Pulmonary artery endothelial cell (primary cell): Measurements from ENCODE around the gene GRIK2. TPM values are rescaled to one million over a fixed set of nuclear protein-coding genes. Genes with fewer than 3 reads are reported as not detected.
"Not testable (repeated sequence)": the region's sequence is repeated elsewhere in the genome, so short reads cannot be mapped to it uniquely, and the experiment has no call there.

Source experiments
- DNase-seq: peaks from one replicate; pipeline ENCODE4 v3.0.0-alpha.2; 2011; ENCODE audit warnings: low read depth, low spot score
- total RNA-seq: library from RNA; depleted of rRNA; stranded (reverse); fragments of >200 nt; gene quantifications from 2 replicates; pipeline ENCODE4 v1.2.3, GENCODE V29; 2014

Gene GRIK2
- total RNA-seq, 1 donor from 2014 or later = not detected

GRCh38 chr6:101992286-101992685 lies 598.8 kb downstream of the GRIK2 start:
- no peak for DNase-seq

DNA sequence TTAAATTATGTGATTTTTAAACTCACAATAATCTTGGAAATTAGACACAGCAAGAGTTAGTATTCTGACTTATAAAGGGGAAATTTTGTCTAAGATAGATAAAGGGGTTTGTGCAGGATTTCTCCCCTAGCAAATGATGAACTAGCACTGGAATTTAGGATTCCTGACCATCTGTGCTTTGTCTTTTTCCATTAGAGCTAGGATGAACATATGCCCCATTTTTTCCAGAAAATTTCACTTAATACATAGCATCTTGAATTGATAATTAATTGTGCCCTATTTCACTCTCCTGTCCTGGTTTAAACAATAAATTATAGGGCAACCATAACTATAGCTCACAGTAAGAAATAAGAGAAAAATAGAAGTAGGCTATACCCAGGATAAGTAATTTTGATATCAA lies 601.0 kb downstream of the GRIK2 start:
- no peak for DNase-seq

- DNase-seq = no peak
Measured at GRCh38 chr6:102015431-102015830, 621.9 kb downstream of the GRIK2 start.

- DNase-seq = no peak
Measured at GRCh38 chr6:102022281-102022680, 628.8 kb downstream of the GRIK2 start.

DNA sequence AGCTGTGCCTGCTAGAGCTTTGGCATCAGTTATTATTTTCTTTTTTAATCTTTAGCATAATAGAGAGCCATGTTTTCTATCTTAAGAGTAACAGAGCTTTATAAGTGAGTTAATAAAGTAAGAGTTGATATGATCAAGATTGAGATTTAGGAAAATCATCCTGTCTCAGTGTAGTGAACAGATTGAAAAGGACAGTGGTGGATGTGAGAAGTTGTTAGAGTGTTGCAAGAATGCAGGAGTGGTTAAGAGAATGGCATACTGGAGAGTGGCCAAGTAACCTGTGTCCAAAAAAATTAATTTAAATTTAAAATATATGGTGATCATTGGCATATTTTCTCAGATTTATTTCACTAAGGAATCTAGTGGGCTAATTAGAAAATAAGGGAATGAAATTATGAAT lies 629.3 kb downstream of the GRIK2 start:
- DNase-seq = no peak

- DNase-seq = no peak
Measured at GRCh38 chr6:102023977-102024657, 630.6 kb downstream of the GRIK2 start.

GRCh38 chr6:102026649-102027048 lies 633.1 kb downstream of the GRIK2 start:
- no peak for DNase-seq

- no peak for DNase-seq
Measured at GRCh38 chr6:102028176-102028575, 634.7 kb downstream of the GRIK2 start.

DNA sequence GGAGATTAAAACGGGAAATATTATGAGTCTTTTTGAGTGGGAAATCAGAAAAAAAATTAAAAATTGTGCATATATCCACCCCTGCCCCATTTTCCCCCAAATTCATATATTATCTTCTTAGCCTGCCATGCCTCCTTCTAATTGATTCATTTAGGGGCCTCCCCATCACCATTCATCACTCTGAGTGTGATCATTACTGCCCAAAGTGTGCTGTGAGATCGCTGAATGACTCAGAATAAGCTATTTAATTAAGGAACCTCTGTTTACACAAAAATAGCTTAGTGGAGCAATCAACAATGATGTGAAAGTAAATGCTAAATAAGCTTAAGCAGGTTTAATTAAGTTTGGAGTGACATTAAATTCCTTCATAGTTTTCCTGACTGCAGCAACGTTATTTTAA lies 645.5 kb downstream of the GRIK2 start:
- DNase-seq = no peak

DNA sequence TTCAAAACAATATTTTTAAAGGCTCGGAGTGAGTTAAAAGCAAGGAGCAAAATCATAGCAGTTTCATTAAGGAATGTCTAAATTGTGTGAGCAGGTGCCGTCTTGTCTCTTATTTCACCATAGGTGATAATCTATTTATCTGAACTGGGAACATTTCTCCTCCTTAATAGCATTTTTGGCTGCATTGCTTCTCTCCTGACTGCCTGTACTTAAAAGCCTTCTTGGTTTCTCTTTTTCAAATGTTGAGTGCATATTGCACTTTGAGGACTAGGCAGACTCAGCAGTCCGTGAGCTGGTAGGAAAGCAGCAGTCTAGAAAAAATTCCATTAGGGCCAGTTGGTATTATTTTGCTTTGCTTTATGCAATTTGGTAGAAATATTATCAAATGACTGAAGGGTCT lies 645.9 kb downstream of the GRIK2 start:
- DNase-seq = no peak

GRCh38 chr6:102051001-102051400 lies 657.5 kb downstream of the GRIK2 start:
- DNase-seq = no peak

- DNase-seq = no peak
Measured at GRCh38 chr6:102051720-102052119, 658.2 kb downstream of the GRIK2 start.

DNA sequence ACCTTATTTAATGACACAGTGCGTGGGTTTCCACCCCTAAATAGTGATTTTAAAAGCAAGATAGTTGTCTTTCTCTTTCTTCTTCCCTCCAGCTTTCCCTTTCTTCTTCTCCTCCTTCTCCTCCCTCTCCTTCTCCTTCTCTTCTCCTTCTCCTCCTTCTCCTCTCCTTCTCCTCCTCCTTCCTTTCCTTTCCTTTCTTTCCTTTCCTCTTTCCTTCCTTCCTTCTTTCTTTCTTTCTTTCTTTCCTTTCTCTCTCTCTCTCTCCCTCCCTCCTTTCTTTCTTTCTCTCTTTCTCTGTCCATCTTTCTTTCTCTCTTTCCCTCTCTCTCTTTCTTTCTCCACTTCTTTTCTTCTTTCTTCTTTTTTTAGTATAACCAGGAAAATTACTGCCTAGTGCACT lies 670.6 kb downstream of the GRIK2 start:
- DNase-seq = no peak

DNA sequence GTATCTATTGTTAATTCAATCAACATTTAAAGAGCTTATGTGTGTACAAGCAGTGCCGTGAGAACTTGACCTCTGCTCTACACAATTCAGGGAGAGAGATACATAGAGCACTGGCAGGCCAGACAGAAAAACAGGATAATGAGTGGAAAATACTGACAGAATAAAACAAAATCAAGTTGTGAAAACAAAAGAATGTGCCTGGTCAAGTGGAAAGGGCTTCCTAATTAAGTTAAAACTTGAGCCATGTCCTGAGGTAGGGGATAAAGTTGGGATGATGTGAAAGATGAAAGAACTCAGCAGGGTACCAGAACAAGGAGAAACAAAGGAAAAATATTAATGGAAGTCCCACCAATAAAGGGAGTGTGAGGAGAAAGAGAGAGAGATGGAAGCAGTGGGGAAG lies 672.8 kb downstream of the GRIK2 start:
- DNase-seq = no peak

DNA sequence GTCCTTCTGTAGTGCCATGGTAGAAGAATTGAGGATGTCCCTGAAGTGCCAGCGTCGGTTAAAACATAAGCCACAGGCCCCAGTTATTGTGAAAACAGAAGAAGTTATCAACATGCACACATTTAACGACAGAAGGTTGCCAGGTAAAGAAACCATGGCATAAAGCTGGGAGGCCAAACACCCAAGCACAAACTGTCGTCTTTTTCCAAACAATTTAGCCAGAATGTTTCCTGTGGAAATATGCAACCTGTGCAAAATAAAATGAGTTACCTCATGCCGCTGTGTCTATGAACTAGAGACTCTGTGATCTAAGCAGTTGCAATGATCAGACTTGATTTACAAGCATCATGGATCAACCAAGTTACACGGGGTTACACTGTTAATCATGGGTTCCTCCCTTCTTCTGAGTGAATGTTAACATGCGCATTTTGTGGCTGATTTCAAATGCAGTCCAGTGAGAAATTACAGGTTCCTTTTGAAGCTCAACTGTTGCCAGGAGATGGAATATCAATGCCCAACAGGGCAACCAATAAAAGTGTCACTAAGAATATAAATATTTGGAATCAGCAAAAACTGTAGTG lies 674.9 kb downstream of the GRIK2 start:
- DNase-seq = no peak

DNA sequence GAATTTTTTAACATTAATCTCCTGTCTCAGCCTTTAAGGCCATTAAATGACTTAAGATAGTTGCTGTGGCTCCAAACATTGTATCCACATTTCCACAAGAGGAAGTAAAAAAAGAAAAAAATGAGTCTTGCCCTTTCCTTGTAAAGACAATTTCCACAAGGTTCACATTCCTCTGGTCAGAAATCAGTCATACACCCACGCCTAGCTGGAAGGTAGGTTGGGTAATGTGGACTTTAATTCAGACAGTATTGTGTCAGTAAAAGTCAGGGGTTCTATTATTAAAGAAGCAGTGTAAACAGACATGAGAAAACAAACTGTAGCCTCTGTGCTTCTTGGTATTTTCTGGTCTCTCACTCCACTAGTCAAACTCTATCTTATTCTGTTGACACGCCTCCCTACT lies 682.0 kb downstream of the GRIK2 start:
- no peak for DNase-seq

DNA sequence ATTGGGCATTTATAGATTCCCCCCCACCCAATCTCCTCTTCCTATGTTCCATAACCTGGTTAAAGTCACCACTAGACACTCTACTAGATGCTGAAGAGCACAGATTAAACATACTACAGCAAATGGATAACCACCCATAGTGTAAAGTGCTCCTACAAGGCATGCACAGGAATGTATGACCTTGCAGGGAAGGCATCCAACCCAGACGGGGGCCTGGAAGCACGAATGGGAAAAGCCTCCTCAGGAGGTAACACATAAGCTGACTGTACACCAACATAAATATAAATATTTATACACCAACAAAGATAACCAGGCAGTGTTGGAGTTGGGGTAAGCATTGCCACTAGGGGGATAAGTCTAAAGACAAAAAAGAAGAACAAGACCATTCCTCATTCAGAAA lies 691.7 kb downstream of the GRIK2 start:
- DNase-seq = no peak

DNA sequence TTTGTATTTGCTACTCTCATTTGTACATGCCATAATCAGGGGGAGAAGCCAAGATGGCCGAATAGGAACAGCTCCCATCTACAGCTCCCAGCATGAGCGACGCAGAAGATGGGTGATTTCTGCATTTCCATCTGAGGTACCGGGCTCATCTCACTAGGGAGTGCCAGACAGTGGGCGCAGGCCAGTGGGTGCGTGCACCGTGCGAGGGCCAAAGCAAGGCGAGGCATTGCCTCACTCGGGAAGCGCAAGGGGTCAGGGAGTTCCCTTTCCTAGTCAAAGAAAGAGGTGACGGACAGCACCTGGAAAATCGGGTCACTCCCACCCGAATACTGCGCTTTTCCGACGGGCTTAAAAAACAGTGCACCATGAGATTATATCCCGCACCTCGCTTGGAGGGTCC lies 694.7 kb downstream of the GRIK2 start:
- DNase-seq = not testable (repeated sequence)

DNA sequence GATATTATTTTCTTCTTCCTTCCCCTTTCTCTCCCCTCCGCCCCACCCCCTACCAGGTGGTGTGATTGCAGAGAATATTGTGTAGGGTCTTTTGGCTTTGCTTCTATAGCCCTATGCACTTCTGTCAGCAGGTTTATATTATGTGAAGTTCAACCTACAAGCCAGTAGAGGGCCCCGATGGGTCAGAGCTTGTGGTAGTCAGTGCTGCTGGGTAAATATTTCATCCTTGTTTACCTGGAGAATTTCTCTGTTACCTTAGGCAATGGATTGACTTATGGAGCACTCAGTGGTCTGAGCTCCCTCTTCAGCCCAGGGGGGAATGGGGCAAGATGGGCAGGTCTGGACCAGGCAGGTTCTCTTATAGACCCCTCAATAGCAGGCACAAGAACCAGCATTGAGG lies 720.9 kb downstream of the GRIK2 start:
- DNase-seq = no peak

DNA sequence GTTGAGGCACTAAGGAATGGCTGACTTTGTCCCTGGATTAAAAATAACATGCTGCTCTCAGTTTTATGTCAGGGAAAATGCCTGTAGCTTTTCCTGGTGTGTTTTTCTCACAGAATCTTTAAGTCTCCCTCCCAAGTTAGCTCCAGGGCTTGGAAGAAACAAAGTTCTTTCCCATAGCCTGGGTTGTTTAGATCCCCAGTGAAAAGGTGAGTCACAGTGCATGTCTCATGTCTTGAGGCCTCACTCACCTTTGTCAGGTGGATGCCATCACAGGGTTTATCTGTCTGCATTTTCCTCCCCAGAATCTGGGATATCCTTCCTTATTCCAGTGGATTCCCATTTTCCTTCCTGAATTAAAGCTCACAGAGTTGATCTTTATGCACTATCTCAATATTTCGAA lies 722.4 kb downstream of the GRIK2 start:
- no peak for DNase-seq

- no peak for DNase-seq
Measured at GRCh38 chr6:102118034-102118433, 724.5 kb downstream of the GRIK2 start.
